ENCODE data around the gene MROH9.

MROH9 gene

GRCh38 chr1:171107262-171107940 lies 172.1 kb downstream of the MROH9 start:
- no peak; the same call in 1 of the 2 replicates for TF ChIP-seq CTCF (conservative IDR thresholded peaks at IDR 0.05)
- H3K27ac ChIP-seq, result no peak overlapping the region

GRCh38 chr1:171107969-171108368 lies 172.6 kb downstream of the MROH9 start:
- H3K27ac ChIP-seq, result no peak overlapping the region
- TF ChIP-seq CTCF (conservative IDR thresholded peaks at IDR 0.05), result no peak

GRCh38 chr1:171109966-171110365 lies 174.6 kb downstream of the MROH9 start:
- TF ChIP-seq CTCF (conservative IDR thresholded peaks at IDR 0.05), result no peak
- no peak overlapping the region for H3K27ac ChIP-seq

- no peak overlapping the region for H3K27ac ChIP-seq
- no peak for TF ChIP-seq CTCF (conservative IDR thresholded peaks at IDR 0.05)
Measured at GRCh38 chr1:171110621-171111326, 175.4 kb downstream of the MROH9 start.

GRCh38 chr1:171112119-171112518 lies 176.8 kb downstream of the MROH9 start:
- no peak for TF ChIP-seq CTCF (conservative IDR thresholded peaks at IDR 0.05)
- H3K27ac ChIP-seq, result no peak overlapping the region

- H3K27ac ChIP-seq, result no peak overlapping the region
- TF ChIP-seq CTCF (conservative IDR thresholded peaks at IDR 0.05), result no peak
Measured at GRCh38 chr1:171113382-171113781, 178.0 kb downstream of the MROH9 start.

Measured in VCaP (cell line).